A172 (cell line): Measurements from ENCODE around the gene TTLL5. TPM values are rescaled to one million over a fixed set of nuclear protein-coding genes. Genes with fewer than 3 reads are reported as not detected.
A peak's percentile ranks its signal among the peaks of the same experiment; 100 is the strongest.
"Not testable (repeated sequence)": the region's sequence is repeated elsewhere in the genome, so short reads cannot be mapped to it uniquely, and the experiment has no call there.

Experiments
- DNase-seq: peaks from one replicate; pipeline ENCODE4 v3.0.0-alpha.2; 2015; ENCODE audit warnings: low spot score
- total RNA-seq: library from RNA; depleted of rRNA; stranded (reverse); fragments of >200 nt; shearing (Covaris generic); gene quantifications from 2 replicates; pipeline ENCODE4 v1.2.3, GENCODE V29; 2014

The TTLL5 gene
- total RNA-seq, 1 experiment from 2014 or later, result 16.8 TPM

DNA sequence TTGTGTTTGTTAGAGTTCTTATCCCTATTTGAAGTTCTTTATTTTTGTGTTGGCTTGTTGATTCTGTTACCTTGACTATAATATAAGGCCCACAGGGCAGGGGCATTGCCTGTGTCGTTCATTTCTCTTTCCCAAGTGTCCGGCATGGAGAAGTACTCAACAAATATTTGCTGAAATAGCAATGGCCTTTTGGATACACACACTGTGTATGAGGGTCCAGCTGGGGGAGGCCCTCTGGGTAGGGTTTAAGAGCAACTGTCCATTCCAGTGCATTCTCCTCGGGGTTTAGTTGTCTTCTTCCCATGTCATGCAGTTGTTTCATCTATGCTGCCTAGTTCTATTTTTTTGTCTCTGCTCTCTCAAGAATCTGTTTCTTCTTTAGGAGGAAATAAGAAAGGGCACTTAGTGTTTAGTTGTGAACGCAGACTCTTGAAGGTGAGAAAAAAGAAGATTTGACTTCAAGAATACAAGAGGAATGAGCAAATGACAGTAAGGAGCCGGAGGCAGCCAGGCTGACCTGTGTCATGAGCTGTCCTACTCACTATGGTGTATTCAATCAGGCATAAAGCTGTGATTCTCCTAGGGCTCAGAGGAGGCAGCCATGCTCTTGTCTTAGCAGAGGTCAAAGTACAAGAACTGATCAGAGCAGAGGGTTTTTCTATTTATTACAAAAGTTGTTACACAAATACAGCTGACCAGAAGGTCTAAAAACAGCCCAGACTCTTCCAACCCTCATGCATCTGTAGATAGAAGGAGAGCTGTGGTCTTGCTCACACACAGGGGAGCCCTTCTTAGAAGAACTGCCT lies 10.6 kb upstream of the TTLL5 start:
- no peak for DNase-seq

DNA sequence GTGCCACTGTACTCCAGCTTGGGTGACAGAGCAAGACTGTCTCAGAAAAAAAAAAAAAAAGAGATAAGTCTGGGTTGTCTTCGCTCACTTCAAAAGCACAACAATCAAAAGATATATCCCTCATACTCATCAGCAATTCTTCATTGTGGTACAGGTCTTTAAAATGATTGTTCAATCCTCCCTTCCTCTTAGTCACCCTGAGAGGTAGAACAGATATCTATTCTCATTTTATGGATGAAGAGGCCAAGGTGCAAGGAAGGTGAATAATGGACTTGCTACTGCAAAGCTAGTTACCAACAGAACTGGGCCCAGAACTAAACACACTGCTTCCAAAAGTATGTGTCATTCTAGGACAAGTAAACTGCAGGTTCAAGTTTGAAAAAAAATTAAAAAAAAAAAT lies 7.5 kb upstream of the TTLL5 start:
- no peak for DNase-seq

DNA sequence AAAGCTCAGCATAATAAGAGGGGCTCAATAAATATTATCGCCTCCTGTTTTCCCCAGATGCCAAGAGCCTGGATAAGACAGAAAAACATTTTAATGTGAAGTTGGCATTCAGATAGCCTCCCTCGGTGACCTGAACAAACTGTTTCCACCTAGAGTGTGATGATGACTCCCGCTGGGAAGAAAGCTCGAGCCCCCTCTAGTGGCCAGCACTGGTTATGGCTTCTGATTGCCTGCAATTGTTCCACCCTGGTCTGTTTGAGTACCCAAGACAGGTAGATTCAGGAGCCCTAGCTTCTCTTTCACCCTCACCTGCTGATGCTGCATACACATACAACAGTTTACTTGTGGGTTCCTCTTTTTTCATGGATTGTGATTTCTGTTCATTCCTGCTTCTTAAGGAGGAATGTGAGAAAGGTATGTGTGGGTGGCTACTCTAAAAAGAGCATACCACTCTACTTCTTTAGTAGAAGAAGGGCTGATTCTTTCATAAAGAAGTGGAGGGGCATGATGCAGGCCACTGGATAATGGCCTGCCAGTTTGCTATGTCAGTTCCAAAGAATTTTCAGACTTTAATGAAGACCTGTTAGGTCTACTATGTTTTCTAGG lies 6.8 kb upstream of the TTLL5 start:
- peak; percentile 53 for DNase-seq

DNA sequence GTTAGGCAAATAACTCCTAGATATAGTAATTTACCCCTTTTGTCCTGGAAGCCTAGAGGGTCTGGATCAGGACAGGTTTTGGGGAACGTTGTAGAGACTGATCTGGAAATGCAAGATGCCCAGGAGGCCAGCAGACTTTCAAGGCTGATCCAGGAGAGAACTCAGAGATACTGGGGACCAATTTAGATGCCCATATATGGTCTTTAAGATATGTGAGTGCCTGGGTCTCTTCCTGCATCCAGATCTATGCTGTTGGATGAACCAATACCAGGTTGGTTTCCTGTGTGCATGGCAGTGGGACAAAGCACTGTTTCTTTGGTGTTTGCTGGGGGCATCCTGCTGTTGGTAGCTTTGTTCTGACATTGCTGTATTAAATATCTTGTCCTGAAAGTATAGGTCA lies 5.8 kb upstream of the TTLL5 start:
- no peak for DNase-seq

DNA sequence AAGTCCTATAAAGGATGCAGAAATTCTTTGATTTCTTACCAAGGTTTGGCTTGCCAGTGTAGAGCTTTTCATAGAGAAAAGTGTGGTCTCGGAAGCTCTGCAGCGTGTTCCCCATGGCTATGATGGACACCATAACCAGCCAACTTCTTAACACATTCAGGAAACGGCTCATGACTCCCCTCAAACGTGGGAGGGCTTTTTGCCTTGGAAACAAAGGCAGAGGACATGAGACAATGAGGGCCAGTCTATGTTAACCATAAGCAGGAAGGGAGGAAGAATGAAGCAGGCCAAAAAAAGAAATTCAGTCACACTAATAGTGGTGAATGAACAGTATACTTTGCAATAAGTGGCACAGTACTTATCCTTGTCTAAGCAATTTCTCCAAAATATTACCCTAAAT lies 3.7 kb upstream of the TTLL5 start:
- DNase-seq, result no peak

DNA sequence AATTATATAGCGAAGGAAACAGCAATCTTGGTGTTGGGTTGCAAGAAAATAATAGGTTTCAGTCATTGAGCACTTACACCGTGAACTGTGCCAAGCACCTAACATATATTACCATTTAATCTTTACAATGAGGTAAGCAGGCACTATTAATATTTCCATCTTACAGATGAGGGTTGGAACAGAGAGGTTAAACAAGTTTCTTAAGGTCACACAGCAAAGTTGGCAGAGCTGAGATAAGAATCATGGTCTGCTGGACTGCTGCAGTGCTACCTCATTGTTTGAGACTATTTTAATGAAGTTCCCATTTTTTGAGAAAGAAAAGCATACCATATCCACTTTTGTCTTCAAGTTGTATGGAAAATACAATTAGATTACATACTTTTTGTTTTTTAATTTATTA lies 2.1 kb upstream of the TTLL5 start:
- no peak for DNase-seq

DNA sequence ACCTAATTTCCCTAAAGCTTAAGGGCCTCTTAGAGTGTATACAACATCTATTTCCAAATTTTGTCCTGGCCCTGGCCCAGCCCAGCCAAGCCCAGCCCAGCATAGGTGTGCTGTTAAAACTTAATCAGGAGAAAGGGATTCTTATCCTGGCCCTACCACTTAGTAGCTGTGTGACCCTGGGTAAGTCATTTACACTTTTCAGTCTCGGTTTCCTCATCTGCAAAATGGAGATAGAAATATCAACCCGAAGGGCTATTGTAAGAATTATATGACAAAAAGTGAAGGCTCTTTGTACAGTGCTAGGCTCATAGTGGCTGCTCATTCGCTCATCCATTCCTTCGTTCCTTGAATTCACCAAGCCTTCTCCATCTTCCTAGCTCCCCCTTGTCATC lies 812 bp upstream of the TTLL5 start:
- DNase-seq, result no peak

DNA sequence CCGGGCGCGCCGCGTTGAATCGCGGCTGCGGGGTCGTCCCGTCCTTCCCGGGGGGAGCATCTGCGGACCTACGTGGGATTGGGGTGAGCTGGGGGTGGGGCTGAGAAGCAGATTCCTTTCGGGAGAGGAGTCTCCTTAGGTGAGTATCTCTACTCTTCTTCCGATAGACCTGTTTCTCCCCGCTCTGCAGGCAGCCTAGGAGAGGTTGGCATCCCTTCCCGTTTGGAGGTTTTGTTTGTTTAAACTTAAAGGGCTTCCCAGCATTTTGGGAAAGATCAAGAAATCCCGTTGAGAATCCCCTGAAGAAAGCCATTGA lies 411 bp downstream of the TTLL5 start:
- DNase-seq, result peak; percentile 1

DNA sequence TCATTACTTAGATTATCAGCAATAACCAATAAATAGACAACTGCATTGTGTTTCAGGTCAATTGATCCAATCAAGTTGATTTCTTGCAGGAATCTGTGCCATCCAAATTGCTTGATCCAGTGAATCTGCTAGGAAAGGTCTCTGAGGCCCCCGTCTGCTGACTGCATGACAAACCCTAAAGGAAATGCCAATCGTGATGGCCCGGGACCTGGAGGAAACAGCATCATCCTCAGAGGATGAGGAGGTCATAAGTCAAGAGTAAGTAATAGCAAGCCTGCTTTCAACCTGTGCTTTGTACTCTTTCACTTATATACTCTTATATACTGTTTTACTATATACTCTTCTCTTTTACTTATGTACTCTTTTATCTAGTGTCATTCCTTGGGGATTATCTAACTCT lies 1.9 kb downstream of the TTLL5 start:
- DNase-seq, result no peak

DNA sequence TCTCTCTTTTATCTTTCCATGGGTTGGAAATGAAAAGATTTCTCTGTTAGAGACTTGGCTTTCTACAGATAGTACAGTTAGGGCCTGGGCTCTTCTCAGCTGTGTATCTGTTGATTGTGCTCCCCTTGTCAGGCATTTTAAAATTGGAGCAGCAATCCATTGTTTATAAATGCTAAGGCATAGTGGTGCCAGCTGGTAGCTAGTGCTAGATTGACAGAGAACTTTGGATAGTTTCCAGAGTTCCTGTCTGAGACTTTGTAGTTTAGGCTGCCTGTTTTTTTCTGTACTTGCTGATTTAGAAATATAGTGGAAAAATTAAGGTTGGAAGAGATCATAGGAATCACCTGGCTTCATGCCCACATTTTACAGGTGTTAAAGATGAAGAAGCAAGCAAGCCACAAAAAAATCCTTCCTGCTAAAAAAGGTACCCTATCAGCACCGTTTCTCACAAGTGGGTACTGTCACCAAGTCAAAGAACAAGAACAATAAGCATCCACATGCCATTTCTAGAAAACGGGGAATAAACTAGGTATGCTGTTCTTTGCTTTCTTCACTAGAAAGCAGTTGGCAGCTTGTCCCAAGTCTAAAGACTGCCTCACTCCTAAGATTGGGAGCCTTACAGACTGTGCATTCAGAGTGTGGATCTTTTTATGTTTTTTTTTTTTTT lies 6.2 kb downstream of the TTLL5 start:
- no peak for DNase-seq

DNA sequence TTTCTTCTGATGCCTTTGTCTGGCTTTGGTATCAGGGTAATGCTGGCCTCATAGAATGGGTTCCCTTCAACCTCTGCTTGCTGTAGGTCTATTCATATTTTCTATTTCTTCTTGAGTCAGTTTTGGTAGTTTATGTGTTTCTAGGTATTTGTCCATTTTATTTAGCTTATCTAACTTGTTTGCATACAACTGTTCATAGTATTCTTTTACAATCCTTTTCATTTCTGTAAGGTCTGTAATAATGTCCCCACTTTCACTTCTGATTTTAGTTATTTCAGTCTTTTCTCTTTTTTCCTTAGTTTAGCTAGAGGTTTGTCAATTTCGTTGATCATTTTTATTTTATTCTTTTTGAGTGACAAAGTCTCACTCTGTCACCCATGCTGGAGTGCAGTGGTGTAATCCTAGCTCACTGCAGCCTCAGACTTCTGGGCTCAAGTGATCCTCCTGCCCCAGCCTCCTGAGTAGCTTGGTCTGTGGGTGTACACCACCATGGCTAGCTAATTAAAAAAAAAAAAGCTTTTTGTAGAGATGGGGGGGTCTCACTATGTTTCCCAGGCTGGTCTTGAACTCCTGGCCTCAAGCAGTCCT lies 11.7 kb downstream of the TTLL5 start:
- DNase-seq, result no peak

DNA sequence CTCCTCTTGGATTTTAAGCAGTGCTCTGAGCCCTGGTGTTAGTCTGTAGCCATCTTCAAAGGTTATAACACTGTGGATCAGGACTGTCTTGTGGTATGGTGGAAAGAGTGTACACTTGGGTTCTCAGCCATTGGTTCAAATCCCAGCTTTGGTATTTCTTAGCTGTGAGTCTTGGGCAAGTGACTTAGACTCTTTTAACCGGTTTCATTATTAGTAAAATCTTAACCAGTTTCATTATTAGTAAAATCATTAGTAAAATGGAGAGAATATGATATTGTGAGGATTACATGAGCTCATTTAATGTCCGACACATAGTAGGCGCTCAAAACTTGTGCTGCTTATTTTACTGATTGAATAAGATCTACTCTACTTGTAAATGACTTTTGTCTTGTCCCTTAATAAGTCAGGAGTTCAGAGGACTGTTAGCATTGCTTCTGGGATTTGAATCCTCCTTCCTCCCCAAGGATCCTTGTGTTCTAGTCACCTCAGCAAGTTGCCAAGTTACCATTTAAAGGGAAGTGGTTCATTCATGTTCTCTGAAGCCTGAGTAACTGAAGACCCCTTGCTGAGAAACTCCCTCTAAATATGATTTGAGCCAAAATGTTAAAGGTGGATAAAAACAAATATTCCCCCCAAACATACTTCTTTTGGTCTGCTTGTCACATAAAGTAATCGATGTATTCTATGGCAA lies 12.4 kb downstream of the TTLL5 start:
- DNase-seq, result no peak

DNA sequence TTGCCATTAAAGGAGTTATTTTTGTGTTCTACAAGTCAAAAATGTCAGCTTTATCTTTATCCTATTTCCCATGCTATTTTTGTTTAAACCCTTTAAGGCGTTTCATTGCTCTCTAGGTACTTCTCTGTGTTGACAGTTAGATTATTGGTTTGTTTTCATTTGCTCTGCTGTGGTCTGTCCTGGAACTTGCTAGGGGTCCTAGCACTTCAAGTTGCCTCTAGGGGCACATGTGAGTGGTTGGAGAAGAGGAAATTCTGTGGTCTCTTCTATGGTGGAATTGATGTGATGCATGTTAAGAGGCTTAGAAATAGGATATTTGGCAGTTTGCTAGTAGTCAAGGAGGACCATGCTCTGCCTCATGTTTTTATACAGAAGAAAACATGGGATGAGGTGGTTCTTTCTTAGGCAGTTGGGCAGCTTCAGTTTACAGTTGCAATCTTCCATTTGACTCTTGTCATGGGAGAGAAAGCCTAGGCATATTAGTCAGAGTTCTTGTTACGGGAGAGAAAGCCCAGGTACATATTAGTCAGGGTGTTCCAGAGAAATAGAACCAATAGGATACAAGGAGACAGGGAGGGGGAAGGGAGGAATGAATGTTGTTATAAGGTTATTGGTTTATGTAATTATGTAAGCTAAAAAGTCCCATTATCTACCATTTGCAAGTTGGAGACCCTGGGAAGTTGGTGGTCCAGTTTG lies 14.4 kb downstream of the TTLL5 start:
- no peak for DNase-seq

DNA sequence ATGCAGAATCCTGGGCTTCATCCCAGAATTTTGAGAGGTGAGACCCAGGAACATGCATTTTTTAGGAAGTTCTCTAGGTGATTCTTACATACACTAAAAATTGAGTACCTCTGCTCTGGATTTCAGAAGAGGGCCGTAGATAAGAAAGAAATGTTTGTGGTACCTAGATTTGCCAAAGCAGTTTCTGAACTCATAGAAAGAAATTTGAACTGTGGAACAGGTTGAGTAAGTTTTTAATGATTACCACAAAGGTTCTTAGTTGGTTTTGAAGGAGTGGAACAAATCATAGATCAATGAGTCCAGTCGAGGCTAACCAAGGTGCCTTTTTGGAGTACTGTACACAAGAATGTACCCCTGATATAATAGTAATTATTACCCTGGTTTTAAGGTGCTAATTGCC lies 24.9 kb downstream of the TTLL5 start:
- DNase-seq, result no peak

DNA sequence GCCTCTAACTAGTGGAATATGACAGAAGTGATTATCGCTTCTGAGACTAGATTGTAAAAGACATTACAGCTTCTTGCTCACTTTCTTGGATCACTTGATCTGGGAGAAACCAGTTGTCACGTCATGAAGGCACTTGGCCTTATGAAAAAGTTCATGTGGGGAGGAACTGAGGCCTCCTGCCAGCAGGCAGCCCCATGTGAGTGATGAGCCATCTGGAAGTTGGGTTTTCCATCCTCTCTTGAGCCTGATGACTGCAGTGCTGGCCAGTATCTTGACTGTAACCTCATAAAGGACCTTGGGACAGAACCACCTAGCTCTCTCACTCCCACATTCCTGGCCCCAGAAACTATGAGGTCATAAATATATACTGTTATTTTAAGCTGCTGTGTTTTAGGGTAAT lies 28.0 kb downstream of the TTLL5 start:
- no peak for DNase-seq

DNA sequence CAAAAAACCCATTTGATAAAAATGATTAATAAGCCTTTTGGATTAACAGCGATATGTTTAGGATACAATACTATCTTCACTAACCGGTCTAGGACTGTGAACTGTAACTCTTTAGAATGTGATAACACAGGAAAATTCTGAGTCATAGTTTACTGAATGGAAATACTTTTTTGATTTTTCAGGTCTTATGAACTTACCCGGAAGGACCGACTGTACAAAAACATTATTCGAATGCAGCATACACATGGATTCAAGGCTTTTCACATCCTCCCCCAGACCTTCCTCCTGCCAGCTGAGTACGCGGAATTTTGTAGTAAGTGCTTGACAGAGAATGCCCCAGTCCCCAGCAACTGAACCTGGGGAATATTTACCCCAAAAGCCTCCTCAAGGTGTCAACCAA lies 29.0 kb downstream of the TTLL5 start:
- DNase-seq, result no peak

DNA sequence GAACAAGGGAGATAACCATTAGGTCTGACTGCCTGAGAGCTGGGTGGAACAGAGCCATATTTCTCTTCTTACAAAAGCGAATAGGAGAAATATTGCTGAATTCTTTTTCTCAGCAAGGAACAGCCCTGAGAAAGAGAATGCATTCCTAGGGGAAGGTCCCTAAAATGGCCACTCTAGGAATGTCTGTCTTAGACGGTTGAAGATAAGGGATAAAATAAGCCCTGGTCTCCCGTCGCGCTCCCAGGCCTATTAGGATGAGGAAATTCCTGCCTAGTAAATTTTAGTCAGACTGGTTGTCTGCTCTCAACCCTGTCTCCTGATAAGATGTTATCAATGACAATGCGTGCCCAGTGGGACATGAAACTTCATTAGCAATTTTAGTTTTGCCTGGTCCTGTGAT lies 34.0 kb downstream of the TTLL5 start:
- DNase-seq, result not testable (repeated sequence)

DNA sequence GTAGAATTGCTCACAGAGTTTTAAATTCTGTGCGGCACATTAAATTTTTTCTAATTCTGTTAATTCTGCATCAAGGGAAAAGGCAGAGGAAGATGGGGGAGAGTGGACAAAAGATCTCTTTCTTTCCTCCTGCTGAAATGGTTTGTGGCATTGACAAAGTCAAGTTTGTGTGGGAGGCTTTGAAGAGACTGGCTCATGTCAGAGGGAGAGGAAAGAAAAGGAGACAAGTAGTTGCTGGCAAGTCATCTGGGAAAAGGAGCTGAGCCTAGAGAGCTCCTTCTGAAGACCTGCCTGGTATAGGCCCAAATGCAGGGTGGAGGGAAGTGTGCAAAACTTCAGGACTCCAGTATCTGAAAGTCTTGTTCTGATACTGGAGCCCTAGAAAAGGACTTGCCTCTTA lies 36.3 kb downstream of the TTLL5 start:
- DNase-seq, result no peak

DNA sequence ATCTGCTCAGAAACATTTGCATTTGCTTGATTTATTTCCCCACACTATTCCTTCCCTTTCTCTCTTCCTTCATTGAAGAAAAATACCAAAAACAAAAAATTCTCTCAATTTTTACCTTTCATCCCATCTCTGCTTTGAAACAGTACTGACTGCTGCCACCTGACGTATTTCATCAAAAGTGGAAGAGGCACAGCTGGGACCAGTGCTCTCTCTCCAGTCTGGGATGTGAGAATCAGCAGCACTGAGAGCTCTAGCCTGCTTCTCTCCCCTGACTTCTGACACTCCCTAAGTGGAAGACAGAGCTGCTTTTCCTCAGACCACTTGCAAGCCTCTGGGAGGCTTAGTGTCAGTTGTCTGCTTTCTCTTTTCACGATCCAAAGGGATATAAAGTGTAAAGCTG lies 36.9 kb downstream of the TTLL5 start:
- DNase-seq, result no peak

DNA sequence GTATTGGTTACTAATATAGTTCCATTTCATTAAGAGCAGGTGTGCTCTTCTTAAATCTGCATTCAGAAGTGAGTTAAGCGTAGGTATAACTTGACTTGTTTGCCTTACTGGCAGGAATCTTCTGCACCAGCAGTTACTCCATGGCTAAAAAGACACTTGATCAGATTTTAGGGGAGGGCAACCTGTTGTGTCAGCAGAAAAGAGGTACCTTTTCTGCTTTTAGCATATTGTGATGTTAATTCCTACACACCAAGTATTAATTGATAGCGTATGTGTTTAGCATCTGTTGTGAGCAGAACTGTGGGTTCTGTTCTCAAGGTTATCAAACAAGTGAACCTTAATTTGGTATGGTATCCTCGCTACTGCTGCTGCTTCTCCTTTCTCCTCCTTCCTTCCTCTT lies 38.3 kb downstream of the TTLL5 start:
- DNase-seq, result no peak

DNA sequence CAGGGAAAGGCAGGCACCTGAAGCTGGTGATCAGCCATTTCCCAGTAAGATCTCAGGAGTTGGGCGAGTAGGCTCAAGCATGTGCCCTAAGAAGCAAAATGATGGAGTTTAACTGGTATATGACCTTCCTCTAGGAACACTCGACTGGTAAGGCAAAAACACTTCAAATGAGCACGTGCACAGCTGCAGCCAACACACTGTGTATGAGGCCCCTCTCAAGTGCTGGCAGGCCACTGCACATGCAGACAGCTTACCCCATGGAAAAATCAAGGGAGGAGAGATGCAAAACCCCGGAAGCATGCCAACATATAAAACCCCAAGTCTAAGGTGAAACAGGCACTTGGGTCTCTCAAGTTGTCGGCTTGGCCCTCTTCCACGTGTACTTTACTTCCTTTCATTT lies 39.2 kb downstream of the TTLL5 start:
- DNase-seq, result no peak

DNA sequence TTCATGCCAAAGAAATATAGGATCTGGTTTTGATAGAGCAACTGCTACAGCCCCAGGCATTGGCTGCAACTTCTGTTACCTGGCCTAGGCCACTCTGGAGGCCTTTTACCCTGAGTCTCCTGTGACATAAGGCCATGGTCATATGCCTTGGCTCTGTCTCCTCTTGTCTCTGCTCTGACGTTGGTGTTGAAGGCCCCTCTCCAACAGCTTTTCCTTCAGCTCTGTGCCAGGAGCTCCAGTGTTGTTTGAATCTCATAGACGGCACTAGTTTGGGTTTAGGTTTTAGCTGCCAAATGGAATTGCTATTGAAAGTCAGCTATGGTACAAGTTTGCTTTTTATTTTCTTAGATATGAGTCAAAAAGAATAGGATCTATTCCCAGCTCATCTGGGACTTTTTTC lies 41.1 kb downstream of the TTLL5 start:
- no peak for DNase-seq
